Measurements from ENCODE around the gene TMEM190.
A peak's percentile ranks its signal among the peaks of the same experiment; 100 is the strongest.

Gene TMEM190

DNA sequence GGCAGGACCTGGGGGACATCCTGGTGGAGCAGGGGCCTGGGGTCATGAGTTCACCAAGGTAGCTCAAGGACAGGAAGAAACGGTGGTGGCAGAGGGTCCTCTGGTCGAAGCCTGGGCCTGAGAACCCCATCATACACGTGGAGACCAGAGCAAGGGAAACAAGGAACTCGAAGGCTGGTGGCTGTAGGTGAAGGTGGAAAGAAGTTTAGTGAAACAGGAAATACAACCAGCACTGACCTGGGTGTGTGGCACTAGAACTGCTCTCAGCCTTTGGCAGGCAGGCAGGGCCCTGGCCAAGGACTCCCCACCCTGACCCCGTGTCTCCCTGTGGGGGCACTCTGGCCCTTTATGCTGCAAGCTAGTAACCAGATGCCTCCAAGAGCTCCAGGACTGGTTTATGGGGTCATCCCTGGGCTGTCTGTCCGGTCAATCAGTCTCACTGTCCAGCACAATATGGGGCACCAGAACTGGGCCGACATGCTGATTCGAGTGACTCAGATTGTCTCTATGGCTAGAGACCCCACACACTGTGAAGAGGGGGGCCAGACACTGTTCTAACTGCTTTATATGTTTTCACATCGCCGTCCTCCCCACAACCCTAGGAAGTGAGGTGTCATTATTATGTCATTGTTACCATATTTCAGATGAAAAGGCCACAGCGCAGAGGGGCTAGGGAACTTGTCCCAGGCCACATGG lies 25.9 kb upstream of the TMEM190 start:
- DNase-seq (ENCODE audit: low read depth in 2 of 3, low spot score in 1 of 3), result no peak

DNA sequence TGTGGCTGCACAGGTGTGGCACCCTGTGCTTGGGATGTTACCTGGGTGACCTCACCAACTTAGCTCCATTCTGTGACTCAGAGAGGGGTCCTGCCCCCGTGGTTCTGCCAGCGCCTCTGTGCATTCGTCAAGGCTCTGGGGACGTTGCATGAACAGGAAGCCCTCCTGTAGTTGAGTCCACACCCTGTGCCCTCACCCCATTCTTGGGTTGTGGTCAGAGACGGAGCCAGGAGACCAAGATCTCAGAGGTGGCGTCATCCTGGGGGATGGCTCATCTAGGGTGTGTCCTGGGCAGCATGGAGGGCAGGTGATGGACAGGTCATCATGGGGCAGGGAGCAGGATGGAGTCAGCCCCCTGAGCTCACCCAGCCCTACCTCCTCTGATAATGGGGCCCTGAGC lies 24.6 kb upstream of the TMEM190 start:
- no peak for DNase-seq (ENCODE audit: low read depth in 2 of 3, low spot score in 1 of 3)

DNA sequence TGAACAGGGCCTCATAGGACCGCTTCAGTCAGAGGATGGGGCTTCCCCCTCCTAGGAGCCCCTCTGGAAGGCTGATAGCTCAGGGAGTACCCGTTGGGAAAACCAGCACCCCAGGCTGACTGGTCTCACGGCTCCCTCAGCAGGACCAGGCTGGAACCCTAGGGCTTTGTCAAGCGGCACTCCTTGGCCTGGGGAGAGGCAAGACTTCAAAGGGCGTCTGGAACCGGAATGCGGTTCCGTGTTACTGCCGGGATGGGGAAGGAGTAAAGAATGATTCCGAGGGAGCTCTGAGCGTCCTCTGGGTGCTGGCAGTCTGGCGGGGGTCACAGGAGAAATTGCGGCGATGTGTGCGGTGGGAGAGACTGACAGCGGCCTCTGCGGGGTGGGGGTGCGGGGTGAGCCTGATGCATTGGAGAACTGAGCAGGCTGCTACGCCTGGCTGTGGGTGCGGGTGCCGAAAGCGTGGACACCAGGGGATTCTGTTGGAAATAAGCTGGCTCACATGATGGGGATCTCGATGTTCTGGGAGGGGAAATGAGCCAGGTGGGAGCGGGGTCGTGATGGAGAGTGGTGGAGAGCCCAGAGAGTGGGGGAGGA lies 24.0 kb upstream of the TMEM190 start:
- DNase-seq (ENCODE audit: low read depth in 2 of 3, low spot score in 1 of 3), result no peak

DNA sequence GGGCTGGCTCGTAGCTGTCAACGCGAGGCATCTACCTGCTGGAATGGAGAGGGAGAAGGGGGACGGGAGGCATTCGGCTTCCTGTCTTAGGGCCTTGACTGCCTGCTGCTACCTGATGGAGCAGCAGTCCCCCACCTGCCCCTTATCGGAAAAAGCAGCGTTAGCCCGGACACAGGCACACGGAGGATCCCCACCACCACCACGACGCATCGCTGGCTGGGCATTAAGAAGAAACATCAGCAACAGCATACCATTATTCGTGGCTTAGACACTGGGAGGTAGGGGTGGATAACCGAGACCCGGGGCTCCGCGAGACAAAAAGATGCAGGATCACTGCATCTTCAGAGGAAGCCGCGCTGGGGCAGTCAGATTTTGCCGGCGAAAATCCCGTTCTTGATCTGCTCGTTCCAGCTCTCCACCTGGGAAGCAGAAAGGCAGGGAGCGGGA lies 23.2 kb upstream of the TMEM190 start:
- DNase-seq (ENCODE audit: low read depth in 2 of 3, low spot score in 1 of 3), result no peak

DNA sequence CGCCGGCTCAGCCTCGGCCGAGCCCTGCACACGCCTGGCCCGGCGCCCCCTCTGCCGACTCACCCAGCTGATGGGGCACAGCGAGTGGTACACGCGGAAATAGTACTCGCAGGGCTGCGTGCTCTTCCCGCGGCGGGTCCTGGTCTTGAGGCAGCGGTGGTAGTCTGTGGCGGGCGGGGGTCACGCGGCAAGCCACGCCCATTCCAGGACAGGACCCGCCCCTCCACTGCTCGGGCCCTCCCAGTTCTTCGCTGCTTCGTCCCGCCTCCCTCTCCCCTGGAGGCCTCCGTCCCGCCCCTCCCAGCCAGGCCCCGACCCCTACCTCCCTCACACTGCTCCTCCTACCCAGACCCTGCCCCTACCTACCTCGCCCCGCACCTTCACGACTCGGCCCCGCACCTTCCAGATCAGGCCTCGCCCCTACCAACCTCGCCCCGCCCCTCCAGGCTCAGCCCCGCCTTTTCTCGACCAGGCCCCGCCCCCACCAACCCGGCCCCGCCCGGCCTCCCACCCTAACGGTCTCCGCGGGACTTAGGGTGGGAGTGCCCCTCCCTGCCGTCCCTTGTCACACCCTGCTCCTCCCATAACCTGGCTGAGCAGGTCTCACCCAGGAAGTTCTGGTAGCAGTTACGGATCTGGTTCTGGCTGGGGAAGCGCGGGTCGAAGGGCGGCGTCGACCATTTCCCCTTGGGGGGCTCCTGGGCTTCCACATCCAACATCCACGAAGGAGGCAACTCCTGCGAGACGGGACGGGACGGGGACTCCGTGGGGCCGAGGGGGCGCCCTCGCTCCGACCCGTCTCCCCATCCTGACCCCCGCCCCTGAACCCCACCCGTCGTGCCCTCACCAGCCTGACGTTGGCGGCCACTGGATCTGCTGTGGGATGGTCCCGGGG lies 22.6 kb upstream of the TMEM190 start:
- peak in 1 of 3 donors; percentile 58 for DNase-seq (ENCODE audit: low read depth in 2 of 3, low spot score in 1 of 3)

DNA sequence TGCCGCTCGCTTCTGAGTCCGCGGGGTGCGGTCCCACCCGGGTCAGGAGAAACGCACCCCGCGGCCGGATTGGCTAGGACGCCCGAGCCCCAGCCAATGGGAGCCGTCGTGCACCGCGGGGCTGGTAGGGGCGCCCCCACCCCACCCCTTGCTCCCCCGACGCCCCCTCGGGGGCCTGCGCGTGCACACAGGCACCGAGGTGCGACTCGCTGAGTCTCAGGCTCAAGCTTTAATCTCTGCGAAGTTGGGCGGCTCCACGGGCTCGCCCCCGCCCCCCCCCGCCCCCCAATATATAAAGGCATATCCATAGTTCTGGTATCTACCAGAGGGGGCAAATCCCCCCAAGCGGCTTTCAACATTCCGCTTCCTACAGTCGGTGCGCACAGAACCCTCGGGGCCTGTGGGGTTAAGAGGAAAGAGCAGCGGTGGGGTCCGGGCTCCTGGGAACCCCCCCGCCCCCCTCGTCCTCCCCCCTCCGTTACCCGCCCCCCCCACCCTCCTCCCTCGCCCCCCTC lies 21.9 kb upstream of the TMEM190 start, which contains the start of gene COX6B2:
Gene COX6B2 (minus strand): TSS at position 22 of the 515 bp plus-strand sequence. CDS start 198 bp downstream, outside the sequence.
- DNase-seq (ENCODE audit: low read depth in 2 of 3, low spot score in 1 of 3), result no peak

DNA sequence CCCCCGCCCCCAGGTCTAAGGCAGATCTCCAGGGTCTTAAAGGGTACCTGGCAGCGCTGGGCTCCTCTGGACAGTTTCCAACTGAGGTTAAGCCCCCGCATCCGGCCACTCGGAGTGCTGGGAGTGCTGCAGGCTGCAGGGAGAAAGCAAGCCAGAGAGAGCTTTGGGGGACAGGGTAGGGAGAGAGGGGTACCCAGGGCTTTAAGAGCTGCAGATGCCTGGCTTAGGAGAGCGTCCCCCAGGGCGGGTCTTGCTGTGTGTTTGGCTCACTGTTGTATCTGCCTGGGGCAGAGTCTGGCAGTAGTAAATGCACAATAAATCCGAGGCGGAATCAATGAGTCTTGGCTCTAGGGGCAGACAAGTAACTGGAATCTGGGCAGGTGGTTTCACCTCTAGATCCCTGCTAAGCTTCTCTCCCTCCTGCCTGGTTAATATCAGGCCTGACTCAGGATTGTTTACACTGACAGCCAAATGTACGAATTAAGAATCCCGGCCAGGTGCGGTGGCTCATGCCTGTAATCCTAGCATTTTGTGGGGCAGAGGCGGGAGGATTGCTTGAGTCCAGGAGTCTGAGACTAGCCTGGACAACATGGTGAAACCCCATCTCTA lies 21.3 kb upstream of the TMEM190 start:
- no peak for DNase-seq (ENCODE audit: low read depth in 2 of 3, low spot score in 1 of 3)

DNA sequence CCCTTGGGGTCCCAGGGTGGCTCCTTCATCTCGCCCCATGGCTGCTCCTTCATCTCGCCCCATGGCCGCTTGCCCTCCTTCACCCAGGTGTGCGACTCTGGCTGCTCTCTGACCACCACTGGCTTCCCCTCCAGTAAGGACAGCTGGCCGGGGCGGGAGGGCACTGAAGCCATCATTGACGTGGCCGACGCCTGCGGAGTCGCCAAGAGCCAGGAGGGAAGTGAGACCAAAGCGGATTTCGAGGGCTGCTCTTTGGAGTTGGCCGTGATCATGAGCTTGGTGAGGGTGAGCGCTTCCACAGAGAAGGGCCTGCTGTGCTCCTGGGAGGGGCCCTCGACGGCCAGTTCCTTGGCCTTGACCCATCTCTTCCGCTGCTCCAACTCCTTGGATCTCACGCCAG lies 18.1 kb upstream of the TMEM190 start:
- DNase-seq (ENCODE audit: low read depth in 2 of 3, low spot score in 1 of 3), result no peak

DNA sequence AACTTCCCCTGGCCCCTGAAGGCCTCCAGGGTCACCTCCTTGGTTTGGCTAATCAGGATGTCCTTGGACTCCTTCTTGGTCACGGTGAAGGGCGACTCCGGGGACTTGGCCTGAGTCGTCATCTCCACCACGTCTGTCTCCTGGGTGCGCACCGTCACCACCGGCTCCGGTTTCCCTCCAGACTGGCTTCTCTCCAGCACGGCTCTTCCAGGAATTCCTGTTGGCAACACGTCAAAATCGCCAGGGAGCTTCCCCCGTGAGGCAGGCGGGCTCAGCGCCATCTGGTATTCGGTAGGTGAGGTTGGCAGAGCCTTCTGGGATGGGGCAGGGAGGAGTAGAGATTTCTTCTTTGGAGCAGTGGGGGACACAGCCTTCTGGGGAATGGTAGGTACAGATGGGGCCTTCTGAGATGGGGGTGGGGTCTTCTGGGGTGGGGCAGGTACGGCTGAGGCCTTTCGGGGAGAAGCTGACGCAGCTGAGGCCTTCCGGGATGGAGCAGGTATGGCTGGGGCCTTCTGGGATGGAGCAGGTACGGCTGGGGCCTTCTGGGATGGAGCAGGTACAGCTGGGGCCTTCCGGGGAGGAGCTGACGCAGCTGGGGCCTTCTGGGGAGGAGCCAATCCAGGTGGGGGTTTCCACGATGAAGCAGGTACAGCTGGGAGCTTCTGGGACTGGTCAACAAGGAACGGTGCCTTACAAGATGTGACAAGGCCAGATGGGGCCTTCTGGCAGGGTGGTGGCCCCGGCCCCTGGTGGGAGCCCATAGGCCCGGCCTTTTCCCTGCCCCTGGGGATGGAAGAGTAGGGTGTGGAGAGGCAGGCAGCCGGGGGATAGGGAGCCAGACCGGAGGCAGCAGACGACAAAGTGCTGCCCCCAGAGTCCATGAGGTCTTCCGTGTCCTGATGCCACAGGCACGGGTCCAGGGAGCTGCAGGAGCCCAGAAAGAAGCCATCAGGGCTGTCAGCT lies 17.4 kb upstream of the TMEM190 start:
- DNase-seq (ENCODE audit: low read depth in 2 of 3, low spot score in 1 of 3), result no peak

DNA sequence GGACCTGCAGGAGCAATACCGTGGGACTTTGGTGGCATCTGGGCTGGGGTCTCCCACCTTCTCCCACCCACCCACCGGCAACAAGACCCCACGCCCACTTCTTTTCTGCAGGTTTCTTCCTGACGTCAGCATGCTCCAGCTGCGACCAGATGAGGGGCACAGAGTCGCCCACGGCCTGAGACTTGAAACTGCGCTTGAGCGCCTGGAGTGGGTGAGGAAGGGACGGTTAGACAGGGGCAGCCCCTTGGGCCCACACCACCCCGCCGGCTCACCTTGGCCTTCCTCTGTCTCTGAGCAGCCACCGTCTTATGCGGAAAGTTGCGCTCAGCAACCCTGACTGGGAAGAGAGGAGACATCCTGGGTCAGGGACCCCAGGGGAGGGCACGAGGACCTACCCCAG lies 15.7 kb upstream of the TMEM190 start:
- no peak for DNase-seq (ENCODE audit: low read depth in 2 of 3, low spot score in 1 of 3)

DNA sequence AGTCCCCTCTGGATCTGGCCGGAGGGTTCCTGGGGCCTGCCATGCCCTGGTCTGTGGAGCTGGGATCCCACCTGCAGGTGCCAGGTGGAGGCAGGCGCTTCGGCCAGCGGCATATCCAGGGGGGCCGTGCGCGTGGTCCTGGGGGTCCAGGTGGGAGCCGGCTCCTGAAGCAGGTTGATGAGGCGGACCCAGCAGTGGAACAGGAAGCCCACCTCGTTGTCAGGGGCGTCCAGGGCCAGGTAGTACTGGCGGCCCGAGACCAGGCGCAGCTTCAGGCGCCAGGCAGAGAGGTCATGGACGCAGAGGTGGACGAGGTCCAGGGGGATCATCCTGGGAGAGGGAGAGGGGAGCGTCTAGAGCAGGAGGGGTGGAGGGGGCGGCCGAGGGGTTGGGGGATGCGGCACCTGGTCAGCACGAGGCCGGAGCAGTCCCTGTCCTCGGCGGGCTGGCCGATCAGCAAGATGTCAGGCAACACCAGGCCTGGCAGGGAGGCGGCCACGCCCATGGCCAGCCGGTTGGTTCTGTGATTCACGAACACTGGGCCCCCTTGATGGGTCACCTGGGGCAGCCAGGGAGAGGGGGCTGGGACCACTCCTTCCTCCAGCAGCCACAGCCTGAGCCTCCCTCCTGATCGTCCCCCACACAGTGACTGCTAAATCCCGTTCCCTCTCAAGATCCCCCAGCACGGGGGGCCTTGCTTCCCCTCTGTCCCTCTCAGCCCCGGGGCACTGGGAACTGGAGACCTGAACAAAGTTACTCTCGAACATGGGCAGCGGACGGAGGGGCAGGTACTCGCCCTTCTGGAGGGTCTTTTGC lies 14.2 kb upstream of the TMEM190 start:
- no peak for DNase-seq (ENCODE audit: low read depth in 2 of 3, low spot score in 1 of 3)

DNA sequence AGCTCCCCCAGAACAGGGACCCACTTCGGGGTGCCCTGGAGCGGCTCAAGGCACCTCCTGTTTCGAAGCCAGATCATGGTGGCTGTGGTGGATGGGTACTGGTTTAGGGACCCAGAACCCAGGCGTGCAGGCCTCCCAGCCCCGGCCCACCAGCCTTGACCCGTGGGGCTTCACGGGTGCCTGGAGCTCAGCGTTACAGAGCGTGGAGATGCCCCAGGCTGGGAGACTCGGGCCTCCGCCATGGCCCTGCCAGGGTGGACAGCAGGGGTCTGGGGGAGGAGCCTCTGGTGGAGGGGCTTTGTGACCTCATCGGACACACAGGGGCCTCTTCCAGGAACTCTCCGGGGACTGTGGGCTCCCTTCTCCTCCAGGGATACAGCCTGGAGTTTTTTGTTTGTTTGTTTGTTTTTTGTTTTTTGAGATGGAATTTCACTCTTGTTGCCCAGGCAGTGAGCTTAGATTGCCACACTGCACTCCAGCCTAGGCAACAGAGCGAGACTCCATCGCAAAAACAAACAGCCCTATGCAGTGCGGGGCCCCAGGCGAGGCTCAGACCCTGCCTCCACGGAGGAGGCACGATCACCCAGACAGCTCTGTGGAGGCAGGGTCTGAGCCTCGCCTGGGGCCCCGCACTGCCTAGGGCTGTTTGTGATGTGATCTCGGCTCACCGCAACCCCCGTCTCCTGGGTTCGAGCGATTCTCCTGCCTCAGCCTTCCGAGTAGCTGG lies 13.5 kb upstream of the TMEM190 start, which contains the start of gene GARIN5B:
Gene GARIN5B (minus strand): TSS at position 271 of the 727 bp plus-strand sequence. CDS start 194 bp downstream, at position 77.
- DNase-seq (ENCODE audit: low read depth in 2 of 3, low spot score in 1 of 3), result no peak

DNA sequence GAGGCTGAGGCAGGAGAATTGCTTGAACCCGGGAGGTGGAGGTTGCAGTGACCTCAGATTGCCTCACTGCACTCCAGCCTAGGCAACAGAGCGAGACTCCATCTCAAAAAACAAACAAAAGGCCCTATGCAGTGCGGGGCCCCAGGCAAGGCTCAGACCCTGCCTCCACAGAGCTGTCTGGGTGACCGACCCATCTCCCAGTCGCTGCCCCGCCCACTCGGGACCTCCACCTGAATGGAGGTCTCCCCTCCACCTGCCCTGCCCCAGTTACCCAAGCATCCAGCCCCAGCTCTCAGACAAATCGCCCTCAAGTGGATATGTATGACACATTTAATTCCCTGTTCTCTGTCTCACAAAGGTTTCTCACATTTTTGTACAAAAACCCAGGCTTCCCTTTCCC lies 11.4 kb upstream of the TMEM190 start:
- no peak for DNase-seq (ENCODE audit: low read depth in 2 of 3, low spot score in 1 of 3)

DNA sequence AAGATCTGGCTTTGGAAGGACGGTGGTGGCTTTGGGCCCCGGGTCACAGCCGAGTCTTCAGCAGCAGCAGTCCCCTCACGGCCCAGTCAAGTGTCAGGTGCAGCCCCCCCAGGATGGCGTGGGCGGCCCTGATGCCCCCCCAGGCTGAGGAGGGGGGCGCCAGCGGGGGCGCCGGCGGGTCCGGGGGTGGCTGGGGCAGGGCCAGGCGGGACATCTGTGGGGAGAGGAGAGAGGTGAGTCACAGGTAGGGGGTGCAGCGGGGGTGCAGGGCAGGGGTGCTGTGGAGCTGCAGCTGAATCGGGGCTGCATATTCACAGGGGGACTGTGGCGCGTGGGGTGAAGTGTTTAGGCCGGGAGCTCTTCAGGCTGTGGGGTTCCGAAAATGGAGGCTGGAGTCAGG lies 10.7 kb upstream of the TMEM190 start:
- no peak for DNase-seq (ENCODE audit: low read depth in 2 of 3, low spot score in 1 of 3)

DNA sequence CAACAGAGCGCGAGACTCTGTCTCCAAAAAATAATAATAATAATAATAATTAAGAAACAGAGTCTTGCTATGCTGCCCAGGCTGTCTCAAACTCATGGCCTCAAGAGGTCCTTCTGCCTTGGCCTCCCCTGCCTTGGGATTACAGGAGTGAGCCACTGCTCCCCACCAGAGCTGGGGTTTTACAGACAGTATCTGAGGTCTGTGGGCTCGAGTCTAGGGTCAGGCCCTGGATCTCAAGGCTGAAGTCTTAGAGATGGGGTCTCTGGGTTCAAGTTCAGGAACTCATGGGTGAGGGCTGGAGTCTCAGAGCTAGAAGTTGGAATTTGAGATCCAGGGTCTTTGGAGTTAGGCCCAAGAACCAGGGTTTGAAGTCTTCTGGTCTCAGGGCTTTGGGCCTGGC lies 9.8 kb upstream of the TMEM190 start:
- DNase-seq (ENCODE audit: low read depth in 2 of 3, low spot score in 1 of 3), result no peak

DNA sequence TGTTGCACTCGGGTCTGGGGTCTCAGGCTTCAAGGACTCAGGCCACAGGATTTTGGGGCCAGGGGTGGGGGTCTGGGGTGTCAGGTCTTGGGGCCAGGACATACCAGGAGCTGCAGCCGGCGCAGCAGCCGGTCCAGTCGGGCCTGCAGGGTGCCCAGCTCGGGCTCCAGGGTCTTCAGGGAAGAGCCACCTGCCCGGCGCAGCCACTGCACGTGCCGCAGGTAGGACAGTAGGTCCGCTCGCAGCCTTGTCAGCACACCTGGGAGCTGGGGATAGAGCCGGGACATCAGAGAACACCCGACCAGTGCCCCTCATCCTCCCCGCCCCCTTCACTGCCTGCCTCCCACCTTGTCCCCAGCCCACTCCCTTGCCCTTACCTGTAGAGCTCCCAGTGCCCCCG lies 8.5 kb upstream of the TMEM190 start:
- no peak for DNase-seq (ENCODE audit: low read depth in 2 of 3, low spot score in 1 of 3)

DNA sequence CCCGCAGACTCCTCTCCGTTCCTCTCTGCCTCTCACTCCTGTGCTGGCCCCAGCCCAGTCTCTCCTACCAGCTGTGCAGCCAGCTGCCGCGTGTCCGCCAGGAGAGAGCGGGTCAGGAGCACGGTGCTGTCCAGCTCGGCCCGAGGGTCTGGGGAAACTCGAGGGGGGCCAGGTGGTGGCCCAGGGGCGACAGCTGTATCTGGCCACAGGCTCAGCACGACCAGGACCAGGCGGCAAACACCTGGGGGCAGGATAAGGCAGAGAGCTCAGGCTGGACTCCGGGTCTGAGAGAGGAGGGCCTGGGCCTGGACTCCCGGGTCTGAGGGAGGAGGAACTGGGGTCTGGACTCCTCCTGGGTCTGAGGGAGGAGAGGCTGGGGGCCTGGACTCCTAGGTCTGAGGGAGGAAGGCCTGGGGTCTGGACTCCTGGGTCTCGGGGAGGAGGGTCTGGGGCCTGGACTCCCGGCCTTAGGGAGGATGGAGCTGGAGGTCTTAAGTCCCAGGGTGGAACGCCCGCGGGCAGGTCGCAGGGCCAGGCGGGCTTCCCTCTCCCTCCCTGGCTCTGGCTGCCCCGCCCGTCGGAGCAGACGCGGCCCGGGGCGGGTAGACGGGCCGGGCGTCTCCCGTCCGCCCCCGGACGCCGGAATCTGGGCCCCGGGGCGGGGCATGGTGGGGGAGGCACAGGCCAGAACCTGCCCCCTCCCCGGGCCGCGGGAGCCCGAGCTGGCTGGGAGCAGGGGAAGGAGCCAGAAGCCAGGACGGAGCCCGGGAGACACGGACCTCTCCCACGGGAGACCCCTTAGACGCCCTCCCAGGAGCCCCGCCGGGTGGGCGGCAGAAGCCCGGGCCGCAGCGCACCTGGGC lies 7.7 kb upstream of the TMEM190 start:
- DNase-seq (ENCODE audit: low read depth in 2 of 3, low spot score in 1 of 3), result no peak
